NCI-H1694 (cell line): ENCODE data around the gene NOS1AP.

Experiments used
- DNase-seq: peaks from one replicate; lab custom pipeline; 2025; lab: John Stamatoyannopoulos, UW

Gene NOS1AP

GRCh38 chr1:162220009-162220539, 150.6 kb downstream of the NOS1AP start:
- no peak for DNase-seq

GRCh38 chr1:162222014-162222413, 152.5 kb downstream of the NOS1AP start:
- DNase-seq, result no peak

GRCh38 chr1:162222730-162223129, 153.2 kb downstream of the NOS1AP start:
- no peak for DNase-seq

- DNase-seq, result no peak
Observed at GRCh38 chr1:162223488-162223887, 154.0 kb downstream of the NOS1AP start.

- DNase-seq, result no peak
Observed at GRCh38 chr1:162224267-162224666, 154.8 kb downstream of the NOS1AP start.

- DNase-seq, result no peak
Observed at GRCh38 chr1:162228586-162228985, 159.1 kb downstream of the NOS1AP start.

GRCh38 chr1:162229549-162229948, 160.1 kb downstream of the NOS1AP start:
- no peak for DNase-seq

GRCh38 chr1:162230096-162230495, 160.6 kb downstream of the NOS1AP start:
- peak; percentile 14 for DNase-seq

- DNase-seq, result no peak
Observed at GRCh38 chr1:162230517-162230916, 161.0 kb downstream of the NOS1AP start.

GRCh38 chr1:162232034-162232711, 162.7 kb downstream of the NOS1AP start:
- no peak for DNase-seq

- DNase-seq, result no peak
Observed at GRCh38 chr1:162233066-162233465, 163.6 kb downstream of the NOS1AP start.

GRCh38 chr1:162233937-162234336, 164.4 kb downstream of the NOS1AP start:
- no peak for DNase-seq

- DNase-seq, result no peak
Observed at GRCh38 chr1:162234571-162234970, 165.1 kb downstream of the NOS1AP start.

- no peak for DNase-seq
Observed at GRCh38 chr1:162235241-162235800, 165.8 kb downstream of the NOS1AP start.

- no peak for DNase-seq
Observed at GRCh38 chr1:162236201-162236600, 166.7 kb downstream of the NOS1AP start.

- no peak for DNase-seq
Observed at GRCh38 chr1:162236618-162237017, 167.1 kb downstream of the NOS1AP start.

GRCh38 chr1:162240577-162240976, 171.1 kb downstream of the NOS1AP start:
- no peak for DNase-seq

GRCh38 chr1:162242804-162243203, 173.3 kb downstream of the NOS1AP start:
- DNase-seq, result no peak

GRCh38 chr1:162248854-162249535, 179.5 kb downstream of the NOS1AP start:
- no peak for DNase-seq

- no peak for DNase-seq
Observed at GRCh38 chr1:162250004-162250730, 180.7 kb downstream of the NOS1AP start.

GRCh38 chr1:162251102-162251501, 181.6 kb downstream of the NOS1AP start:
- DNase-seq, result no peak

- no peak for DNase-seq
Observed at GRCh38 chr1:162252214-162252613, 182.7 kb downstream of the NOS1AP start.
